NCI-H2029 treated with DMSO at 0.1 percent for 48 hours (cell line): ENCODE measurements around the gene IL36A.

Experiments used
- DNase-seq: peaks from one replicate; lab custom pipeline; 2025; lab: John Stamatoyannopoulos, UW

The IL36A gene

GRCh38 chr2:113050921-113051895, 45.9 kb downstream of the IL36A start:
- no peak for DNase-seq

GRCh38 chr2:113052396-113052917, 47.2 kb downstream of the IL36A start, which contains the start of gene IL36B:
Gene IL36B (minus strand): TSS chr2:113052867.
- DNase-seq: no peak

GRCh38 chr2:113053666-113054065, 48.4 kb downstream of the IL36A start:
- DNase-seq: no peak

GRCh38 chr2:113054066-113054465, 48.8 kb downstream of the IL36A start:
- no peak for DNase-seq

- DNase-seq: no peak
Observed at GRCh38 chr2:113056521-113056920, 51.3 kb downstream of the IL36A start.

GRCh38 chr2:113057117-113057516, 51.9 kb downstream of the IL36A start:
- no peak for DNase-seq
